Limb (tissue), 2 donors: Measurements from ENCODE around the gene FMNL2.
A peak's percentile ranks its signal among the peaks of the same experiment; 100 is the strongest.
"Not testable (repeated sequence)": the region's sequence is repeated elsewhere in the genome, so short reads cannot be mapped to it uniquely, and the experiment has no call there.

ENCODE experiments used
- DNase-seq, 2 donors: peaks; one replicate each; pipeline ENCODE4 v3.0.0-alpha.2; 2016; ENCODE audit errors: extremely low spot score in 2 of 2

FMNL2 gene

GRCh38 chr2:152375174-152375573 is 40.2 kb downstream of the FMNL2 start:
- DNase-seq: no peak

GRCh38 chr2:152376385-152376784 is 41.4 kb downstream of the FMNL2 start:
- no peak for DNase-seq

DNA sequence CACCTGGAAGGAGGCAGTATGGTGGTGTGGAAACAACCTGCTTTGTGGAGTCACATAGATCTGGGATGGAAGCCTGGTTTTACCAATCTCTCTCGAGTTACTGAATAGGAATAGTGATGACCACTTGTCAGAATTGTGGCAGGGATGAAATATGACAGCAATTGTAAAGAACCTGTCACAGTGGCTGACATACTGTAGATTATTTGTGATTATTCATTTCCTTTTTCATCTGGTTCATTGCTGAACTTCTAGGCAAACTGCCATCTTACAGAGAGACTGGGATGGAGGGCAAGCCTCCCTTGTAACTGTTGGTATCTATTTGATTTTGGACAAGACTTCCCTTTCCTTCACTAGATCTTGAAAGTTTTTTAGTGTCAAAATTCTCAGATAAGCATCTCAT is 42.0 kb downstream of the FMNL2 start:
- DNase-seq: no peak

GRCh38 chr2:152379089-152379488 is 44.1 kb downstream of the FMNL2 start:
- DNase-seq: no peak

GRCh38 chr2:152380261-152381055 is 45.5 kb downstream of the FMNL2 start:
- DNase-seq: no peak

DNA sequence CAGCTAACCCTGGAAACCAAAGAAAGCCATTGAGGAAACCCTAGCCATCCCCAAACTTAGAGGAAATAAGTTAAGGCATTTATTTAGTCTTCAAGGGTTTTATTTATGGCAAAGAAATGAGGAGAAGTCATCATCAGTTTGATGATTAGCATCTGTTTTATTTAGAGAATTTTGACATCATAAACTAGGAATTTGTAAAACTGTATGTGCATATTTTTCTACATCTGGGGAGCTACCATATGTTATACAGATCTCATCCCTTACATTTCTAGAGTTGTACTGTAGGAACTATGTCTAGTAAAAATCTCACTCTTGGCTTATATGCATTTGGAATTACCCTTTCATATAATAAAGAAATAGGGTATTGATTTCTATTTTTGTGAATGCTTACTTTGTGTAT is 48.7 kb downstream of the FMNL2 start:
- no peak for DNase-seq

DNA sequence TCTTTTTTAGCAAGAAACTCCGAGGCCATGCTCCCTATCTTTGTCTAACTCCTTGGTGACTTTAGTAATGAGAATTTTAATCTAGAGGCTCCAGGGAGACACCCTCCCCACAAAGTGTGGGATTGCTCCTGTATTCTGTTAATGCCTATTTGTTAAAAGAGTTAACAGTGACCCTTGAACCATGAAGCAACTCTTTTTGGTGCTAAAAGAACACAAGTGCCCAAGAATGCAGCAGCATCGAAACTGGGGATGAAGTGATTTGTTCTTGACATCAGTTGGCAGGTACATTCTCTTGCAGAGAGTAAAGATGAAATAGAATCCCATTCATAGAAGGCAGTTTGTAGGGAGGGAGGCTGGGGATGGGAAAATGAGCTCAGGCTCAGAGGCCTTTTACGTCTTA is 50.0 kb downstream of the FMNL2 start:
- no peak for DNase-seq

GRCh38 chr2:152385650-152386049 is 50.7 kb downstream of the FMNL2 start:
- no peak for DNase-seq

DNA sequence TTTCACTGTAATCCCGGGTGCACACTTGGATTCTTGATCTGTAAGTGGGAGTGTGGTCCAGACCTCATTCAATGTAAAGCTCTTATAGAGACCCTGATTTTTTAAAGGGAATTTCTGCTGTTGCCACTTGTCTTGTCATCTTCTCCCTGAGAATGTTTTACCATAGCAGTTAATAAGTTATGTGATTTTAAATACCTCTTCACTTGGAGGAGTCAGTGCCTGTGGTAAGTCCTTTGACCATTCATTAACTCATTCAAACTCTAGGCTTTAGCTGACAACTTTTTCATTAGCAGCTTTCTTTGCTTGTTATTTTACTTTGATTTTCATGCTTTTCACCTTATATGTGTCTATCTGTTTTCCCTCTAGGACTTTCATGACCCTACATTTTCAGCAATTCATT is 51.3 kb downstream of the FMNL2 start:
- DNase-seq: no peak

- no peak for DNase-seq
Measured at GRCh38 chr2:152387041-152387440, 52.1 kb downstream of the FMNL2 start.

- DNase-seq: not testable (repeated sequence)
Measured at GRCh38 chr2:152388269-152388668, 53.3 kb downstream of the FMNL2 start.

- no peak for DNase-seq
Measured at GRCh38 chr2:152389483-152389882, 54.5 kb downstream of the FMNL2 start.

GRCh38 chr2:152390837-152391236 is 55.9 kb downstream of the FMNL2 start:
- DNase-seq: no peak

DNA sequence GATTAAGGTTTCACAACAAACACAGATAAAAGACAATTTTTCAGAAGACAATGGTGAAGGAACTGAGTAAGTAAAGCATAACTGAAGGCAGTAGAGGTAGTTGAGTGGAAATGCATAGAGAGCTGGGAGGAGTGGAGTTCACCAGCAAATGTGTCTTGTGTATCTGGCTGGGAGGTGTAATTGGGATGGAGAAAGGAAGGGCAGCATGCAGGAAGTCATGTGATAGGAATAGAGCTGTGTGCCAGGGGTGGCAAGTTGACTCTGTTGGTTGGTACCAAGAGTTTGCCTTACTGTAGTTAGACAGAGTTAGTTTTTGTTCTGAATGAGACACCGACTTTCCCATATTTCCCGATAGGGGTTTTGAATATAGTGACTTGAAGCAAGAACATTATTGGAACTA is 56.3 kb downstream of the FMNL2 start:
- DNase-seq: no peak

DNA sequence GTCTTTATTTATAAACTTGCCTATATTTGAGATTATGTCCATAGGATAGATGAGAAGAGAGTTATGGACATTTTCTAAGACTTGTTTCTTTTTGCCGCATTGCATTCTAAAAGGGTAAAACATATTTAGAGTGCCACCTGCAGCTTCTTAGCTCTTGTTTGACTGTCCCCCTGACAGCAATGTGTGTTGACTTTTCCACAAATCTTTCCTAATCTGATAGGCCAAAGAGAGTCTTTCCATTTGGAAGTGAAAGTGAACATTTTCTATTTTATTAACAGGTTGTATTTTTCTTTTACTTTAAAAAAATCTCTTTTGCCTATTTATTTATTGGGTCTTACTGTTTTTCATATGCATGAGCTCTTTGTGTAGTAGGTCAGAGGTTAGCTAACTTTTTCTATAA is 58.4 kb downstream of the FMNL2 start:
- no peak for DNase-seq

- no peak for DNase-seq
Measured at GRCh38 chr2:152394326-152394725, 59.4 kb downstream of the FMNL2 start.

GRCh38 chr2:152395103-152395502 is 60.1 kb downstream of the FMNL2 start:
- no peak for DNase-seq

- no peak for DNase-seq
Measured at GRCh38 chr2:152395572-152395971, 60.6 kb downstream of the FMNL2 start.

DNA sequence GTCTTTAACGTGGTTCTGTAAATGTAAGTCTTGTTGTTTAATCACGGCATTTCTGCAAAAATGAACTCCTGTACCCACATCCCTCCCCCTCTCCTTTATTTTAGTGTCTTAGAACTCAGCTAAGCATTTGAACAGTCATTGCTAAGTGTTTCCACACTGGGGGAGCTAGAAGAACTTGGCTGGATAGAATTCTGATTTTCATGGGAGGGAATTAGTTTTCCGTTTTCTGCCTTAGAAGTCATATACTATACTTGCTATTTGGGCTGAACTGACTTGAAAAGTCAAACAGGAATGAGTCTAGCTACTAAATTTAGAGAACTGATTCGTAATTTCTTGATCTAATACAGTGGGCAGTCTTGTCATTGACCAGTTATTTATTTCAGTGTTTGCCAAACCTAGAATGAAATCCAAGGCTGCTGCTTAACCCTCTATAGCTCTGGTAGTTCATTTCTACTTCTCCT is 61.1 kb downstream of the FMNL2 start:
- DNase-seq: peak in 1 of 2 donors; percentile 65

DNA sequence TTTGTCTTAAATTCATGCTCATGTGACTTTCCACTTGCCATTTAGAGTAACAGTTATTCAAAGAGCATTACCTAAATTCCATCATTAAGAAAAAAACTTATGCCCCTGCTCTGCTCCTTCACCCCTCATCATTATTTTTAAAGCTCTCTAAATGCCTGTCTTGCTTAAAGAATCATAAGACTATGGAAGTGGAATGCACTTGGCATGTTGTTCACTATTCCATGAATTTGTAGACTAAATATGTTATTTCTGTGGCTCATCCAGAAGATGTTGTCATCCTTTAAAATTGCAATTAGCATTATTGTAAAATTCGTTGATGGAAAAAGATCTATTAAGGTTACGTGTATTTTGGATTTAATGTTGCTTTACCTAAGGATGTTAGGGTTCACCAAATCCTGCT is 61.8 kb downstream of the FMNL2 start:
- no peak for DNase-seq

DNA sequence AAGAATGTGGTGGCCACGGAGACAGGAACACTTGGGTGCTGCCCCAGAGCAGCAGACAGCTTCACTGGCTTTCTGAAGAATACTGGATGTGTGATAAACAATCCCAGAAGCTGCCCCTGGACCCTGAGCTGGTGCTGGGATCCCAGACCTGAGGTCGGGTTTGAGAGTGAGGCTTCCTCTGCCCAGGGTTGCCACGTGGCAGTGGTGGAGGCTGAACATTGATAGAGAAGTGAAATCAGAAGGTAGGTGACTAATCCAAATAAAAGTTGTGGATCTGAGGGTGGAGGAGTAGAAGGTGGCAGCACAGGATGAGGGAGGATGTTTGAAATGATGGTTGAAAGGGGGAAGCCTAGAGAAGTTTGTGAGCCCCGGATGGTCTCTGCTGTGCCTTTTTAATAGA is 64.0 kb downstream of the FMNL2 start:
- no peak for DNase-seq

- DNase-seq: no peak
Measured at GRCh38 chr2:152400607-152401214, 65.7 kb downstream of the FMNL2 start.
